Lung microvascular endothelial cell (primary cell): ENCODE results near the gene SF3A2. TPM values are rescaled to one million over a fixed set of nuclear protein-coding genes. Genes with fewer than 3 reads are reported as not detected.

ENCODE experiments used
- DNase-seq, 2 donors: peaks; one replicate each; pipeline versions ENCODE4 v3.0.0 to v3.0.0-alpha.2; 2010; ENCODE audit warnings: low read depth in 2 of 2
- total RNA-seq: library from RNA; depleted of rRNA; stranded (reverse); fragments of >200 nt; gene quantifications from 2 replicates; pipeline ENCODE4 v1.2.1, GENCODE V29; 2014

Gene SF3A2
- total RNA-seq, 1 donor from 2014 or later, result 56.5 TPM

DNA sequence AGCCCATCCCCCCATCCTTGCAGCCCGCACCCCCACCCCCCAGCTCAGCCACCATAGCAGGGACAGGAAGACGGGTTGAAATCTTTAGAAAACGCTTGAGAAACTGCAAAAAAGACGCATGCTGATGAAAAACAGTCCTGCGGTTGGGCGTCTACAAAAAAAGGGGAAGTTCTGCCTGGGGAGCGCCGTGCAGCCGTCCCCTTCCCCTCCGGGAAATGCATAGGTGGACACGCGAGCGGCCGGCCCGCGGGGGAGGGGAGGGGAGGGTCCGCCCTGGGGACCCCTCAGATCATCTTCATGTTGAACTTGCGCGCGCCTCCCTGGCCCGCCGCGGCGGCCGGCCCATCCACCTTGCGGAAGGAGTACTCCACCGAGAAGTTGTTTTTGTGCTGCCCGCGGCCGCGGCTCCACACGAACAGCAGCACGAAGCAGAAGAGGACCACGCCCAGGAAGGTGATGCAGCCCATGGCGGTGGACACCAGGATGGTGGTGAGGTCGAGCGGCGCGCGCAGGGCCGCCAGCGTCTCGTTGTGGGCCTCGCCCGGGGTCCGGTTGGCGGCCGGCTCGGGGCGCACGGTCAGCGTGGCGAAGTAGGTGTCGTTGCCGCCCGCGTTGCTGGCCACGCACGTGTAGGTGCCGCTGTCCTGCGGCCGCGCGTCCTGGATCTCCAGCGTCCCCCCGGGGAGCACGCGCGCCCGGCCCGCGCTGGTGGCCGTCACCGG lies 53.3 kb downstream of the SF3A2 start:
- DNase-seq, result no peak

DNA sequence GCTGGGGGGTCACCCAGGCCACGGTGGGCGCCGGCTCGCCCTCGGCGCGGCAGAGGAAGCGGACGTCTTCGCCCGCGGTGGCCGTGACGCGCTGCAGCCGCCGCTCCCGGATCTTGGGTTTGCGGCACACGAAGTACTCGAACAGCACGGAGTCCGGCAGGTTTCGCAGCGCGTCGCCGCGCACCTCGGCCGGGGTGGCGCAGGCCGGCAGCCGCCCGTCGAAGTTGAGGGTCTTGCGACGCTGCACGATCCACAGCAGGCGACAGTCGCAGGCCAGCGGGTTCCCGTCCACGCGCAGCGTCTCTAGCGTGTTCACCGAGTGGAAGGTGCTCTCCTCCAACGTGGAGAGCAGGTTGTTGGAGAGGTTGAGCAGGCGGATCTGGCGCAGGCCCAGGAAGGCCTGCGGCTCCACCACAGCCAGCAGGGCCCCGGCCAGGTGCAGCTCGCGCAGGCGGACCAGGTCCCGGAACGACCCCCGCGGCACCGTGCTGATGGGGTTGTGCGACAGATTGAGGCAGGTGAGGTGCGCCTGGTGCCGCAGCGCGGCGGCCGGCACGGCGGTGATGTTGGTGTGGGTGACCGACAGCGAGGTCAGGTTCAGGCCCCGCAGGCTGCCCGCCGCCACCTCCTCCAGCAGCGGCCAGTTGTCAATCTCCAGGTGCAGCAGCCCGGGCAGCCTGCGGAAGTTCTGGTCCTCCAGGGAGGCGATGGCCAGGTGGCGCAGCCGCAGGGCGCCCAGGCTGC lies 54.0 kb downstream of the SF3A2 start:
- DNase-seq, result no peak

DNA sequence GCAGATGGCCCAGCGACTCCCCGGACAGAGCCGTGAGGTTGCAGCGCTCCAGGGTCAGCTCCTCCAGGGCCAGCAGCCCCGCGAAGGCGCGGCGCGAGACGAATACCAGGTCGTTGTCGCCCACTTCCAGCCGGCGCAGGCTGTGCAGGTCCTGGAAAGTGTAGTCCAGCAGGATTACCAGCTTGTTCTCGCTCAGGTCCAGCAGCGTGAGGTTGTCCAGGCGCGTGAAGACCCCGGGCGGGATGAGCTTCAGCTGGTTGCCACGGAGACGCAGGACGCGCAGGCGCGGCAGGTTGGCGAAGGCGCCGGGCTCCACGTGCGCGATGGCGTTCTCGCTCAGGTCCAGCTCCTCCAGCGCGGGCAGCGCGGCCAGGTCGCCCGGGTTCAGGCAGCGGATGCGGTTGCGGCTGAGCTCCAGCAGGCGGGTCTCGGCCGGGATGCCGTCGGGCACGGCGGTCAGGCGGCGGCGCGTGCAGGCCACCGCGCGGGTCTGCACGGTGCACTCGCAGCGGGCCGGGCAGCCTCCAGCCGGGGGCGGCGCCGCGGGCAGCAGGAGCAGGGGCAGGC lies 54.6 kb downstream of the SF3A2 start:
- peak in 1 of 2 donors; percentile 38 for DNase-seq

DNA sequence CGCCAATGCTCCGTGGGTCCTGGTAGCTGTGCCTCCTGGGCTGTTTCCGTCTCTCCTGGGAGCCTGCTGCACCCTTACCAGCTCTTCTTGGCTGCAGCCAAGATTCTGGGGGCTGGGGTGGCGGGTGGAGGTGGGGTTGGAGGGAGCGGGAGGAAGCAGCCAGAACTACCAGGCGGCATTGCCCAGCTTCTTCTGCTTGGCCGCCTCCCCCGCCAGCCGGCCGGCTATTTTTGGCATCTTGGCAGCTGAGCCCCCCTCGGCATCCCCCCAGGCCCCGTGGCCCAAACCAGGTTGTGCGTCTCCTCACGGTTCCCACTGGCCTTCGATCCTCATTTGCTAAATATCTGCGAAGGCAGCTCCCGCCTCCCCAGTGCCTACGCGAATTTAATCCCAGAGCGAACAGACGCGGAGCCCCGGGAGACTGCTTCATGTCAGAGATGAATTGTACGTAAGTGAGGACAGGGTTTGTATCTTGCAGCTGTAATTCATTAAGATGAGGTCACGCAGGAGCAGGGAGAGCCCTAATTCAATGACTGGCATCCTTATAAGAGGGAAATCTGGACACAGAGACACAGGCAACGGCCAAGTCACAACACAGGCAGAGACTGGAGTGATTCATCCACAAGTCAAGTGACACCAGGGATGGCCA lies 58.2 kb downstream of the SF3A2 start:
- DNase-seq, result no peak

DNA sequence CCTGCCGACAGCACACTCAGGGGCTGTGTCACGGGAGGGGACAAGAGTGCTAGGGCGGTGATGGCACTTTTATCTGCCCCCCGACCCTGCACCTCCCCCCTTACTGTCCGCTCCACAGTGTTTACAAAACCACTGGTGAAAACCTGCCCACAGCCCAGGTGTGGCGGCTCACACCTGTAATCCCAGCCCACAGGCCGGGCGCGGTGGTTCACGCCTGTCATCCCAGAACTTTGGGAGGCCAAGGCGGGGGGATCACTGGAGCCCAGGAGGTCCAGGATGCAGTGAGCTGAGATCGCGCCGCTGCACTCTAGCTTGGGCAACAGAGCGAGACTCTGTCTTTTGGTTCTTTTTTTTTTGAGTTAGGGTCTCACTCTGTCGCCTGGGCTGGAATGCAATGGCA lies 59.5 kb downstream of the SF3A2 start:
- DNase-seq, result no peak

Other genes with a start within 250 kb of the SF3A2 start
- 29.0 and 34.9 TPM in 2 replicates for gene BTBD2, start 221.1 kb upstream of the SF3A2 start, total RNA-seq
- gene MKNK2, start 185.6 kb upstream of the SF3A2 start, total RNA-seq, result 80.9 and 102 TPM in 2 replicates
- gene MOB3A, start 140.5 kb upstream of the SF3A2 start, total RNA-seq, result 12.6 and 13.1 TPM in 2 replicates
- 0.60 and 0.65 TPM in 2 replicates for gene IZUMO4, start 139.9 kb upstream of the SF3A2 start, total RNA-seq
- 57.5 and 63.3 TPM in 2 replicates for gene AP3D1, start 85.3 kb upstream of the SF3A2 start, total RNA-seq
- gene DOT1L, start 72.9 kb upstream of the SF3A2 start, total RNA-seq, result 2.4 and 3.6 TPM in 2 replicates
- gene PLEKHJ1, start 495 bp upstream of the SF3A2 start, total RNA-seq, result 51.4 and 75.8 TPM in 2 replicates
- gene AMH, start 12.5 kb downstream of the SF3A2 start, total RNA-seq, result 0.65 and 3.6 TPM in 2 replicates
- gene JSRP1, start 19.6 kb downstream of the SF3A2 start, total RNA-seq, result 0.22 TPM in 1 of 2 replicates, not detected in the other
- gene PEAK3, start 45.4 kb downstream of the SF3A2 start, total RNA-seq, result under 0.01 and 0.20 TPM in 2 replicates
- gene LINGO3, start 71.3 kb downstream of the SF3A2 start, total RNA-seq, result not detected in 2 replicates
- gene LSM7, start 91.8 kb downstream of the SF3A2 start, total RNA-seq, result 79.4 and 82.8 TPM in 2 replicates
- gene SPPL2B, start 91.9 kb downstream of the SF3A2 start, total RNA-seq, result 10.5 and 22.6 TPM in 2 replicates
- gene TMPRSS9, start 123.4 kb downstream of the SF3A2 start, total RNA-seq, result under 0.01 and 0.20 TPM in 2 replicates
- 38.6 and 46.2 TPM in 2 replicates for gene TIMM13, start 190.8 kb downstream of the SF3A2 start, total RNA-seq
- gene LMNB2, start 220.1 kb downstream of the SF3A2 start, total RNA-seq, result 50.6 and 51.9 TPM in 2 replicates
- gene GADD45B, start 239.3 kb downstream of the SF3A2 start, total RNA-seq, result 49.5 and 175 TPM in 2 replicates